Parathyroid adenoma (tissue), 2 donors: ENCODE measurements around the gene WDR76.

Source experiments
- H2AFZ ChIP-seq: fragments of 300-600 bp; sonication (generic); one replicate; pipeline ENCODE4 v1.7.0; 2017; ENCODE audit warnings: antibody characterized with exemption, mild to moderate bottlenecking
- H3K27ac ChIP-seq: fragments of 300-600 bp; sonication (generic); one replicate; pipeline ENCODE4 v1.7.0; 2017
- H3K27me3 ChIP-seq: fragments of 300-600 bp; sonication (generic); one replicate; pipeline ENCODE4 v1.7.0; 2017; ENCODE audit warnings: low read length; ENCODE audit not compliant: control insufficient read depth, insufficient read depth
- H3K36me3 ChIP-seq: fragments of 300-600 bp; sonication (generic); one replicate; pipeline ENCODE4 v1.7.0; 2017; ENCODE audit warnings: low read length; ENCODE audit not compliant: control insufficient read depth, insufficient read depth
- H3K4me1 ChIP-seq: fragments of 300-600 bp; sonication (generic); one replicate; pipeline ENCODE4 v1.7.0; 2017; ENCODE audit warnings: control low read depth
- H3K4me2 ChIP-seq: fragments of 300-600 bp; sonication (generic); one replicate; pipeline ENCODE4 v1.7.0; 2017; ENCODE audit warnings: low read length
- H3K4me3 ChIP-seq: fragments of 300-600 bp; sonication (generic); one replicate; pipeline ENCODE4 v1.7.0; 2017; ENCODE audit warnings: low read depth, low read length
- H3K79me2 ChIP-seq: fragments of 300-600 bp; sonication (generic); one replicate; pipeline ENCODE4 v1.7.0; 2017; ENCODE audit warnings: control low read depth
- H3K9ac ChIP-seq: fragments of 300-600 bp; sonication (generic); one replicate; pipeline ENCODE4 v1.7.0; 2017; ENCODE audit warnings: mild to moderate bottlenecking
- H3K9me3 ChIP-seq: fragments of 300-600 bp; sonication (generic); one replicate; pipeline ENCODE4 v1.7.0; 2017; ENCODE audit warnings: low read length; ENCODE audit not compliant: control insufficient read depth
- TF ChIP-seq, protein P1 (sequence below): fragments of 300-600 bp; sonication (generic); IDR thresholded peaks from one replicate; pipeline ENCODE4 v1.7.0; 2017; ENCODE audit warnings: antibody characterized with exemption, mild to moderate bottlenecking
- donor health status: primary hyperparathyroidism.

Gene WDR76

GRCh38 chr15:43879386-43880355 is 52.9 kb downstream of the WDR76 start:
- H3K4me3 ChIP-seq = no peak overlapping the region
- no peaks in the 10 kb centered on the region for H3K9me3 ChIP-seq
- no peak overlapping the region for H3K27ac ChIP-seq
- no peaks in the 10 kb centered on the region for H3K27me3 ChIP-seq
- H3K9ac ChIP-seq = no peak overlapping the region
- TF ChIP-seq, protein P1, sequence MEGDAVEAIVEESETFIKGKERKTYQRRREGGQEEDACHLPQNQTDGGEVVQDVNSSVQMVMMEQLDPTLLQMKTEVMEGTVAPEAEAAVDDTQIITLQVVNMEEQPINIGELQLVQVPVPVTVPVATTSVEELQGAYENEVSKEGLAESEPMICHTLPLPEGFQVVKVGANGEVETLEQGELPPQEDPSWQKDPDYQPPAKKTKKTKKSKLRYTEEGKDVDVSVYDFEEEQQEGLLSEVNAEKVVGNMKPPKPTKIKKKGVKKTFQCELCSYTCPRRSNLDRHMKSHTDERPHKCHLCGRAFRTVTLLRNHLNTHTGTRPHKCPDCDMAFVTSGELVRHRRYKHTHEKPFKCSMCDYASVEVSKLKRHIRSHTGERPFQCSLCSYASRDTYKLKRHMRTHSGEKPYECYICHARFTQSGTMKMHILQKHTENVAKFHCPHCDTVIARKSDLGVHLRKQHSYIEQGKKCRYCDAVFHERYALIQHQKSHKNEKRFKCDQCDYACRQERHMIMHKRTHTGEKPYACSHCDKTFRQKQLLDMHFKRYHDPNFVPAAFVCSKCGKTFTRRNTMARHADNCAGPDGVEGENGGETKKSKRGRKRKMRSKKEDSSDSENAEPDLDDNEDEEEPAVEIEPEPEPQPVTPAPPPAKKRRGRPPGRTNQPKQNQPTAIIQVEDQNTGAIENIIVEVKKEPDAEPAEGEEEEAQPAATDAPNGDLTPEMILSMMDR = no peak
- H2AFZ ChIP-seq = no peak overlapping the region
- H3K4me1 ChIP-seq = no peaks in the 10 kb centered on the region
- H3K79me2 ChIP-seq = no peaks in the 10 kb centered on the region
- no peaks in the 10 kb centered on the region for H3K36me3 ChIP-seq
- no peak overlapping the region for H3K4me2 ChIP-seq

DNA sequence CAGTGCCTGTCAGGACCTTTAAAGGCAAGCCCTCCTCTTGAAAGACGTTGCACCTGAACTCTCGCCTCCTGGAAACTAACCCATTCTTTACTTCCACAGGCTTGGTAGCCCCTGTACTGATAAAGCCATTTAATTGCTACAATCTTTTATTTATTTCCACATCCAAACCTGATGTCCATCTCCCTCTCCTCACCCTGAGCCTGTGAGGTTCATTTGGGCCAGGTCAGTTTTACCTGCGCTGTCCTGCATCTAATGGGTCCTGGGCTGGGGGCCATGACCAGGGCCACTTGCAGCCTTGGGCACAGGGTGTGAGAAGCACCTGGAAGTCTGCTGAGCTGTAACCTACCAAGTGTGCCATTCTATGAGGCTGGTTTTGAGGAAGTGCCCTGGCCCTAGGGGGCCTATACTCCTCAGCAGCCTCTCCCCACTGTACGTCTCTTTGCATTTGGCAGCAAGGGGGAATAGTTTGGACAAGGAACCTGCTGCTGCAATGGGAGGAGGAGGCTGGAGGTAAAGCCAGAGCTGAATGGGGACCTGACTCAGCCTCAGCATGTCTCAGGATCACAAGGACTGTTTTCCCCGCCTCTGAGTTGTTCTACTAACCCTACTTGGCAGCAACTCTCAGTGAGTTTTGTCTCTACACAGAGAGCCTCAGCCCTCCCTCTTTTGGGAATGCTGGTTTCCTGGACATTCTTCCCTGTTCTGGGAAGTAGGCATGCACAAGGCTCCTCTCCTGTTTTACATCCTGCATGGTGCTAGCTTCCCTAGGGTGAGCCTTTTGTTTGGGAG is 53.8 kb downstream of the WDR76 start:
- Histone ChIP-seq H3K4me1 (no peaks in the 10 kb centered on the region), H3K9me3 (no peaks in the 10 kb centered on the region), H3K4me2 (no peak overlapping the region), H3K27me3 (no peaks in the 10 kb centered on the region), H3K9ac (no peak overlapping the region), H3K36me3 (no peaks in the 10 kb centered on the region), H3K4me3 (no peak overlapping the region), H3K79me2 (no peaks in the 10 kb centered on the region), H3K27ac (no peak overlapping the region), H2AFZ (no peak overlapping the region)
- TF ChIP-seq, protein P1 = no peak

GRCh38 chr15:43881245-43881644 is 54.4 kb downstream of the WDR76 start:
- H3K4me2 ChIP-seq = no peak overlapping the region
- no peak overlapping the region for H3K4me3 ChIP-seq
- H3K79me2 ChIP-seq = no peaks in the 10 kb centered on the region
- no peak overlapping the region for H2AFZ ChIP-seq
- H3K27ac ChIP-seq = no peak overlapping the region
- TF ChIP-seq, protein P1 = no peak
- H3K36me3 ChIP-seq = no peaks in the 10 kb centered on the region
- H3K9me3 ChIP-seq = no peaks in the 10 kb centered on the region
- no peak overlapping the region for H3K9ac ChIP-seq
- no peaks in the 10 kb centered on the region for H3K27me3 ChIP-seq
- H3K4me1 ChIP-seq = no peaks in the 10 kb centered on the region

- Histone ChIP-seq H3K4me3 (no peak overlapping the region), H3K27me3 (no peaks in the 10 kb centered on the region), H2AFZ (no peak overlapping the region), H3K9ac (no peak overlapping the region), H3K79me2 (no peaks in the 10 kb centered on the region), H3K4me1 (no peaks in the 10 kb centered on the region), H3K9me3 (no peaks in the 10 kb centered on the region), H3K4me2 (no peak overlapping the region), H3K36me3 (no peaks in the 10 kb centered on the region), H3K27ac (no peak overlapping the region)
- TF ChIP-seq, protein P1 = no peak
Observed at GRCh38 chr15:43881944-43882343, 55.1 kb downstream of the WDR76 start.
